ENCODE measurements around the gene SNN. TPM values are rescaled to one million over a fixed set of nuclear protein-coding genes. Genes with fewer than 3 reads are reported as not detected.

SNN gene
- total RNA-seq, 1 donor: 13.8 TPM

DNA sequence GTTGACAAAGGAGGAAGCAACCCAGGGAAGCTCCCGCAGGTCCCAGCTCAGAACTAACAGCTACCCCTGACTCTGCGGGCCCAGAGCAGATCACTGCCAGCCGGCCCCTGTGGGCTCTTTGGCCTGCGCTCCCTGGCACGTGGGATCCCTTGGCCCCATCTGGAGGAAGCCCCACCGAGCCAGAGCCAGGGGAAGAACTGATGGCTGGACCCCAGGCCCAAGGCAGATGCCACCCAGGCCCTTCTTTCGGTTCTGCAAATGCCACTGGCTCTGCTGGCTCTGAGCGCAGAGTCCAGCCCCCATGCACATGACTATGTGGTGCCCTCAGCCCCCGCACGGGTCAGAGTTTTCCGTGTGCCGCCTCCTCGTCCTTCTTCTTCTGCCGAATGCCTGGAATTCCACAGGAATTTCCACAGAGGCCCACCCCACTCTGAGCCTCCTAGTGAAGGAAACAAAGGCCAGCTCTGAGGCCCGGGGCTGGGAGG lies 35.8 kb upstream of the SNN start:
- Histone ChIP-seq H2AFZ (ENCODE audit: low read length) (peak overlapping the region; percentile 91), H3K27ac (ENCODE audit: low read depth, low read length) (peak overlapping the region; percentile 95)
- TF ChIP-seq, protein P1, sequence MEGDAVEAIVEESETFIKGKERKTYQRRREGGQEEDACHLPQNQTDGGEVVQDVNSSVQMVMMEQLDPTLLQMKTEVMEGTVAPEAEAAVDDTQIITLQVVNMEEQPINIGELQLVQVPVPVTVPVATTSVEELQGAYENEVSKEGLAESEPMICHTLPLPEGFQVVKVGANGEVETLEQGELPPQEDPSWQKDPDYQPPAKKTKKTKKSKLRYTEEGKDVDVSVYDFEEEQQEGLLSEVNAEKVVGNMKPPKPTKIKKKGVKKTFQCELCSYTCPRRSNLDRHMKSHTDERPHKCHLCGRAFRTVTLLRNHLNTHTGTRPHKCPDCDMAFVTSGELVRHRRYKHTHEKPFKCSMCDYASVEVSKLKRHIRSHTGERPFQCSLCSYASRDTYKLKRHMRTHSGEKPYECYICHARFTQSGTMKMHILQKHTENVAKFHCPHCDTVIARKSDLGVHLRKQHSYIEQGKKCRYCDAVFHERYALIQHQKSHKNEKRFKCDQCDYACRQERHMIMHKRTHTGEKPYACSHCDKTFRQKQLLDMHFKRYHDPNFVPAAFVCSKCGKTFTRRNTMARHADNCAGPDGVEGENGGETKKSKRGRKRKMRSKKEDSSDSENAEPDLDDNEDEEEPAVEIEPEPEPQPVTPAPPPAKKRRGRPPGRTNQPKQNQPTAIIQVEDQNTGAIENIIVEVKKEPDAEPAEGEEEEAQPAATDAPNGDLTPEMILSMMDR (IDR thresholded peaks at IDR 0.05; ENCODE audit: extremely low read depth, low read depth, low read length): no peak

DNA sequence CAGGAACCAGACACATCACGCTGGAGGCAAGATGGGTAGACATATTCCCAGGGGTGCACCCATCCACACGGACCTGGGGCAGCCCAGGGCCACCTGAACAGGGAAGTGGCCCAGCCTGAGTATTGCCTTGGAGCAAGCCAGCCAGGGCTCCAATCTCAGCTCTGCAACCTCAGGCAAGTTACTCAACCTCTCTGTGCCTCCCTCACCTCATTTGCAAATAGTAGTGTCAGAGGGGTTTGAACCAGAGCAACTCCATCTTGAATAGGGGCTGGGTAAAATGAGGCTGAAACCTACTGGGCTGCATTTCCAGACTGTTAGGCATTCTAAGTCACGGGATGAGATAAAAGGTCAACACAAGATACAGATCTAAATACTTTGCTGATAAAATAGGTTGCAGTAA lies 35.1 kb upstream of the SNN start:
- no peaks in the 10 kb centered on the region for H3K27me3 ChIP-seq (ENCODE audit: insufficient read depth, low read length)
- H2AFZ ChIP-seq (ENCODE audit: low read length): peak overlapping the region; percentile 91
- TF ChIP-seq, protein P1 (IDR thresholded peaks at IDR 0.05; ENCODE audit: extremely low read depth, low read depth, low read length): no peak

More for the DNA sequence above, 35.8 kb upstream of the SNN start:
- Histone ChIP-seq H3K4me3 (ENCODE audit: insufficient read depth, low read length) (peak overlapping the region; percentile 13), H4K20me1 (ENCODE audit: insufficient read depth, low read length) (no peaks in the 10 kb centered on the region), H3K4me2 (ENCODE audit: insufficient read depth, low read length) (peak overlapping the region; percentile 41), H3K9me3 (ENCODE audit: low read depth, low read length) (no peaks in the 10 kb centered on the region), H3K36me3 (ENCODE audit: insufficient read depth, low read length) (no peaks in the 10 kb centered on the region), H3K4me1 (ENCODE audit: insufficient read depth, low read length) (peaks cover 21% of the 10 kb centered on the region), H3K27me3 (ENCODE audit: insufficient read depth, low read length) (no peaks in the 10 kb centered on the region), H3K79me2 (ENCODE audit: insufficient read depth, low read length) (no peaks in the 10 kb centered on the region)
- DNase-seq (ENCODE audit: insufficient read length, low spot score, missing footprints): peak; percentile 89

DNA sequence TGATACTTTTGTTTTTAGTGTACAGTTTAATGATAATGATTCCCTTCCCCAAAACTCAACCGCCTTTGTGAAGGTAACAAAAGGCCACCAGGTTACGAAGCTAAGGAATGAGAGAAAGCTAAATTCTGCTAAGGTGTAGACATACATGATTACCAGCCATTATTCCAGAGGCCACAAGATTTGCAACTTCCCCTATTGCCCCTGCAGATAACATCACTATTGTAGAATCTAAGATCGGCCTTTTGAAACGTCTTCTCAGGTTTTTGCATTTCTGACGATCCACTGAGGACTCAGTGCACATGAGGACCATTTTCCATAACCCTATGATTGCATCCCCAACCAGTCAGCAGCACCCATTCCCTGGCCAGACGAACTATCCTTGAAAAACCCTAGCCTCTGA lies 33.9 kb upstream of the SNN start:
- TF ChIP-seq, protein P1 (IDR thresholded peaks at IDR 0.05; ENCODE audit: extremely low read depth, low read depth, low read length): no peak

More for the DNA sequence above, 35.1 kb upstream of the SNN start:
- Histone ChIP-seq H3K4me1 (ENCODE audit: insufficient read depth, low read length) (peaks cover 18% of the 10 kb centered on the region), H3K36me3 (ENCODE audit: insufficient read depth, low read length) (no peaks in the 10 kb centered on the region), H3K9me3 (ENCODE audit: low read depth, low read length) (no peaks in the 10 kb centered on the region), H3K4me2 (ENCODE audit: insufficient read depth, low read length) (peak overlapping the region; percentile 41), H4K20me1 (ENCODE audit: insufficient read depth, low read length) (no peaks in the 10 kb centered on the region), H3K27ac (ENCODE audit: low read depth, low read length) (peak overlapping the region; percentile 95), H3K4me3 (ENCODE audit: insufficient read depth, low read length) (peak overlapping the region; percentile 19), H3K79me2 (ENCODE audit: insufficient read depth, low read length) (no peaks in the 10 kb centered on the region)
- DNase-seq (ENCODE audit: insufficient read length, low spot score, missing footprints): no peak

DNA sequence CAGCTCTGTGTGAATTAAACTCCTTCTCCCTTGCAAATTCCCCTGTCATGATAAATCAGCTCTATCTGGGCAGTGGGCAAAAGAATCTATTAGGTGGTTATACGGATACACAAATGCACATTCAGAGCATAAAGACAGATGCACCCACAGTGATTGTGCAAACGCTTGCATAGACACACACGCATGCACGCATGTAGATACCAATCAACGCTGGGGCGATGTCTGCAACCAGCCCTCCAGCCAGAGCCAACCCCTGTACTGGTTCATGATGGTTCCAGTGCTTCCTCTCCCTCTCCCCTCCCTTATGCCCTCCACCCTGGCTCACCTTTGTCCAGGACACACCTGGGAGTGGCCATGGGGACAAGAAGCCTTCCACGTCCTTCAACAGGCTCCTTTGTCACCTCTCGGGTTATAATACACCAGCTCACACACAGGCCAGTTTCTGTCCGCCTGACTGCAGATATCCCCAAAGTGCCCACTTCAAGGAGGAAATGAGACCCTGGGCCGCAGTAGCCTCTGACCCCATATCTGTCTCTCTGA lies 33.1 kb upstream of the SNN start:
- Histone ChIP-seq H3K9me3 (ENCODE audit: low read depth, low read length) (no peaks in the 10 kb centered on the region), H3K4me3 (ENCODE audit: insufficient read depth, low read length) (no peak overlapping the region), H3K27me3 (ENCODE audit: insufficient read depth, low read length) (no peaks in the 10 kb centered on the region), H2AFZ (ENCODE audit: low read length) (no peak overlapping the region), H3K36me3 (ENCODE audit: insufficient read depth, low read length) (no peaks in the 10 kb centered on the region), H3K27ac (ENCODE audit: low read depth, low read length) (no peak overlapping the region), H4K20me1 (ENCODE audit: insufficient read depth, low read length) (no peaks in the 10 kb centered on the region), H3K4me2 (ENCODE audit: insufficient read depth, low read length) (no peak overlapping the region), H3K79me2 (ENCODE audit: insufficient read depth, low read length) (no peaks in the 10 kb centered on the region), H3K4me1 (ENCODE audit: insufficient read depth, low read length) (peaks cover 26% of the 10 kb centered on the region)
- no peak for DNase-seq (ENCODE audit: insufficient read length, low spot score, missing footprints)
- TF ChIP-seq, protein P1 (IDR thresholded peaks at IDR 0.05; ENCODE audit: extremely low read depth, low read depth, low read length): no peak

More for the DNA sequence above, 33.9 kb upstream of the SNN start:
- Histone ChIP-seq H3K27ac (ENCODE audit: low read depth, low read length) (no peak overlapping the region), H3K36me3 (ENCODE audit: insufficient read depth, low read length) (no peaks in the 10 kb centered on the region), H3K9me3 (ENCODE audit: low read depth, low read length) (no peaks in the 10 kb centered on the region), H3K4me3 (ENCODE audit: insufficient read depth, low read length) (no peak overlapping the region), H3K27me3 (ENCODE audit: insufficient read depth, low read length) (no peaks in the 10 kb centered on the region), H4K20me1 (ENCODE audit: insufficient read depth, low read length) (no peaks in the 10 kb centered on the region), H2AFZ (ENCODE audit: low read length) (no peak overlapping the region), H3K4me2 (ENCODE audit: insufficient read depth, low read length) (no peak overlapping the region), H3K4me1 (ENCODE audit: insufficient read depth, low read length) (peaks cover 18% of the 10 kb centered on the region), H3K79me2 (ENCODE audit: insufficient read depth, low read length) (no peaks in the 10 kb centered on the region)
- no peak for DNase-seq (ENCODE audit: insufficient read length, low spot score, missing footprints)

Measured in osteoblast (primary cell).